ENCODE results near the gene YTHDC2. TPM values are rescaled to one million over a fixed set of nuclear protein-coding genes. Genes with fewer than 3 reads are reported as not detected.

The YTHDC2 gene
- total RNA-seq, 2 donors from 2014 or later: 12.6 to 20.3 TPM

Other genes starting within 250 kb of the YTHDC2 start
- under 1 TPM in 1 of 2 donors, not detected in 1; 0.10 TPM for gene TSSK1B, start 78.7 kb upstream of the YTHDC2 start, total RNA-seq
- 10 to 100 TPM; 18.2 to 28.6 TPM for gene MCC, start 25.2 kb upstream of the YTHDC2 start, total RNA-seq

Measured in left cardiac atrium (tissue), 2 donors.